Loucy (cell line): ENCODE measurements around the gene C16orf54.
"Not testable (repeated sequence)": the region's sequence is repeated elsewhere in the genome, so short reads cannot be mapped to it uniquely, and the experiment has no call there.

ENCODE experiments used
- H2AFZ ChIP-seq: fragments of 200-600 bp; sonication (generic); 2 replicates; pipeline ENCODE4 v1.6.0; 2016; ENCODE audit warnings: antibody characterized with exemption, mild to moderate bottlenecking, low read length, moderate library complexity
- H3F3A ChIP-seq: fragments of 200-600 bp; 2 replicates; pipeline ENCODE4 v1.6.0; 2016; ENCODE audit warnings: antibody characterized with exemption, low read depth, mild to moderate bottlenecking
- H3K27me3 ChIP-seq: fragments of 200-600 bp; sonication (generic); 2 replicates; pipeline ENCODE4 v1.6.1; 2014; ENCODE audit warnings: low read length, mild to moderate bottlenecking; ENCODE audit not compliant: insufficient read depth, poor library complexity, severe bottlenecking
- H3K36me3 ChIP-seq: fragments of 200-600 bp; sonication (generic); 2 replicates; pipeline ENCODE4 v1.6.1; 2016; ENCODE audit warnings: low read length; ENCODE audit not compliant: insufficient read depth
- H3K4me1 ChIP-seq: fragments of 200-600 bp; sonication (generic); 2 replicates; pipeline ENCODE4 v1.5.1; 2014; ENCODE audit warnings: low read length, mild to moderate bottlenecking; ENCODE audit not compliant: insufficient read depth, poor library complexity, severe bottlenecking
- H3K4me2 ChIP-seq: fragments of 200-600 bp; sonication (generic); 2 replicates; pipeline ENCODE4 v1.6.0; 2014; ENCODE audit warnings: antibody characterized with exemption, low read length, low read depth, mild to moderate bottlenecking; ENCODE audit not compliant: poor library complexity, severe bottlenecking
- H3K4me3 ChIP-seq: fragments of 200-600 bp; sonication (generic); 2 replicates; pipeline ENCODE4 v1.5.1; 2014; ENCODE audit warnings: low read length, mild to moderate bottlenecking, mixed read lengths; ENCODE audit not compliant: poor library complexity, severe bottlenecking
- H3K79me2 ChIP-seq: fragments of 200-600 bp; sonication (generic); 2 replicates; pipeline ENCODE4 v1.6.1; 2014; ENCODE audit warnings: low read length; ENCODE audit not compliant: insufficient read depth
- H3K9ac ChIP-seq: fragments of 200-600 bp; sonication (generic); 2 replicates; pipeline ENCODE4 v1.6.0; 2014; ENCODE audit warnings: mild to moderate bottlenecking, low read depth, low read length, moderate library complexity; ENCODE audit not compliant: poor library complexity, severe bottlenecking
- H3K9me2 ChIP-seq: fragments of 200-600 bp; sonication (generic); replicated peaks from 2 replicates; pipeline ENCODE4 v1.6.1; 2016; ENCODE audit warnings: low read depth, low read length, mixed read lengths
- H3K9me3 ChIP-seq: fragments of 200-600 bp; sonication (generic); 2 replicates; pipeline ENCODE4 v1.6.1; 2014; ENCODE audit warnings: mild to moderate bottlenecking, antibody characterized with exemption, low read length, low read depth; ENCODE audit not compliant: insufficient read depth
- H4K20me1 ChIP-seq: fragments of 200-600 bp; sonication (generic); 2 replicates; pipeline ENCODE4 v1.6.0; 2014; ENCODE audit warnings: antibody characterized with exemption, low read length, mild to moderate bottlenecking; ENCODE audit not compliant: insufficient read depth, poor library complexity, severe bottlenecking
- EZH2phosphoT487 ChIP-seq: fragments of 200-600 bp; IDR thresholded peaks from 2 replicates; pipeline ENCODE4 v1.6.1; 2018; ENCODE audit warnings: antibody characterized with exemption, mild to moderate bottlenecking, moderate library complexity, borderline replicate concordance
- TF ChIP-seq, protein P1 (sequence below): fragments of 200-600 bp; sonication (generic); conservative IDR thresholded peaks from 2 replicates; pipeline ENCODE4 v1.5.1; 2014; ENCODE audit warnings: mild to moderate bottlenecking, antibody characterized with exemption, low read length

The C16orf54 gene

DNA sequence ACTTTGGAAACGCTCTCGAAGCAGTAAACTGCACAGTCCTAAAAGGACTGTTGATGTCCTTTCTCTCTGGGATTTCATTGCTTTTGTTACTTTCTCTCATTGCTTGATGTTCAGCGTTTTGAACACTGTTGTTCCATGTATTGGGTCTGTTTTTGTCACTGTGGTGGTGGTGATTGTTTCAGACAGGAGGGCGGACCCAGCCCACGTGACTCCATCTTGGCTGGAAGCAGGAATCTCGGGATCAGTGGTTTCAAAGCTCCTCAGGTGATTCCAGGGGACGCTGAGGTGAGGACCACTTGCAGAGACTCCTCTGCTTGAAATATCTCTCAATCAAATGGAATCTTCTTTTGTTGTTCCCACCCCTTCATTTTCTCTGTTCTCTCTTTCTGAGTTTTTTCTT is 18.3 kb downstream of the C16orf54 start:
- Histone ChIP-seq H3F3A (no peaks in the 10 kb centered on the region), H3K9me2 (no peaks in the 10 kb centered on the region), H3K4me1 (no peaks in the 10 kb centered on the region), H4K20me1 (no peaks in the 10 kb centered on the region), H3K9me3 (no peaks in the 10 kb centered on the region), H3K4me3 (no peak overlapping the region), H3K4me2 (no peak overlapping the region), H3K27me3 (no peaks in the 10 kb centered on the region), H2AFZ (0 out of 2 replicates have a peak overlapping the region, but pooled peaks have one; percentile 46), H3K9ac (no peak overlapping the region), H3K36me3 (no peaks in the 10 kb centered on the region), H3K79me2 (no peaks in the 10 kb centered on the region)
- TF ChIP-seq EZH2phosphoT487: no peak
- TF ChIP-seq, protein P1, sequence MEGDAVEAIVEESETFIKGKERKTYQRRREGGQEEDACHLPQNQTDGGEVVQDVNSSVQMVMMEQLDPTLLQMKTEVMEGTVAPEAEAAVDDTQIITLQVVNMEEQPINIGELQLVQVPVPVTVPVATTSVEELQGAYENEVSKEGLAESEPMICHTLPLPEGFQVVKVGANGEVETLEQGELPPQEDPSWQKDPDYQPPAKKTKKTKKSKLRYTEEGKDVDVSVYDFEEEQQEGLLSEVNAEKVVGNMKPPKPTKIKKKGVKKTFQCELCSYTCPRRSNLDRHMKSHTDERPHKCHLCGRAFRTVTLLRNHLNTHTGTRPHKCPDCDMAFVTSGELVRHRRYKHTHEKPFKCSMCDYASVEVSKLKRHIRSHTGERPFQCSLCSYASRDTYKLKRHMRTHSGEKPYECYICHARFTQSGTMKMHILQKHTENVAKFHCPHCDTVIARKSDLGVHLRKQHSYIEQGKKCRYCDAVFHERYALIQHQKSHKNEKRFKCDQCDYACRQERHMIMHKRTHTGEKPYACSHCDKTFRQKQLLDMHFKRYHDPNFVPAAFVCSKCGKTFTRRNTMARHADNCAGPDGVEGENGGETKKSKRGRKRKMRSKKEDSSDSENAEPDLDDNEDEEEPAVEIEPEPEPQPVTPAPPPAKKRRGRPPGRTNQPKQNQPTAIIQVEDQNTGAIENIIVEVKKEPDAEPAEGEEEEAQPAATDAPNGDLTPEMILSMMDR: no peak

GRCh38 chr16:29726845-29727377 is 18.9 kb downstream of the C16orf54 start:
- no peak for TF ChIP-seq EZH2phosphoT487
- TF ChIP-seq, protein P1: no peak
- Histone ChIP-seq H3K79me2 (no peaks in the 10 kb centered on the region), H3K4me1 (no peaks in the 10 kb centered on the region), H3K36me3 (no peaks in the 10 kb centered on the region), H3K27me3 (no peaks in the 10 kb centered on the region), H3F3A (no peaks in the 10 kb centered on the region), H3K4me3 (no peak overlapping the region), H4K20me1 (no peaks in the 10 kb centered on the region), H3K9me2 (no peaks in the 10 kb centered on the region), H3K4me2 (no peak overlapping the region), H3K9me3 (no peaks in the 10 kb centered on the region), H2AFZ (0 out of 2 replicates have a peak overlapping the region, but pooled peaks have one; percentile 46), H3K9ac (no peak overlapping the region)

GRCh38 chr16:29721167-29721879 is 24.5 kb downstream of the C16orf54 start:
- not testable (repeated sequence) for H4K20me1 ChIP-seq, H3K27me3 ChIP-seq, H3K79me2 ChIP-seq, H3K36me3 ChIP-seq, H3K4me1 ChIP-seq, H3K9me3 ChIP-seq, H3F3A ChIP-seq, H3K9me2 ChIP-seq
- Histone ChIP-seq H3K4me3 (peak overlapping the region; percentile 40), H3K9ac (peak overlapping the region; percentile 54), H2AFZ (peak overlapping the region; percentile 67; the same call in 1 of the 2 replicates), H3K4me2 (peak overlapping the region; percentile 67)
- TF ChIP-seq, protein P1: peak; percentile 56
